Prostate gland (tissue), 2 donors: ENCODE results near the gene FOXO1.

Experiments
- POLR2A ChIP-seq: fragments of 450-650 bp; IDR thresholded peaks from one replicate; pipeline ENCODE4 v1.6.1; 2016; ENCODE audit warnings: antibody characterized with exemption, mild to moderate bottlenecking
- POLR2AphosphoS5 ChIP-seq: sonication (generic); formaldehyde crosslinking; IDR thresholded peaks from one replicate; pipeline ENCODE4 v1.6.1; 2017; ENCODE audit warnings: antibody characterized with exemption
- TF ChIP-seq, protein P1 (sequence below), 4 experiments: fragments of 200-600 bp in 2 of 4; fragments of 450-650 bp in 2 of 4; sonication (generic) in 2 of 4; IDR thresholded peaks; 1 replicate in 3 of 4; 2 replicates in 1 of 4; pipeline ENCODE4 v1.5.1; 2016 to 2019; ENCODE audit warnings: antibody characterized with exemption in 4 of 4, mild to moderate bottlenecking in 2 of 4, moderate library complexity in 2 of 4

DNA sequence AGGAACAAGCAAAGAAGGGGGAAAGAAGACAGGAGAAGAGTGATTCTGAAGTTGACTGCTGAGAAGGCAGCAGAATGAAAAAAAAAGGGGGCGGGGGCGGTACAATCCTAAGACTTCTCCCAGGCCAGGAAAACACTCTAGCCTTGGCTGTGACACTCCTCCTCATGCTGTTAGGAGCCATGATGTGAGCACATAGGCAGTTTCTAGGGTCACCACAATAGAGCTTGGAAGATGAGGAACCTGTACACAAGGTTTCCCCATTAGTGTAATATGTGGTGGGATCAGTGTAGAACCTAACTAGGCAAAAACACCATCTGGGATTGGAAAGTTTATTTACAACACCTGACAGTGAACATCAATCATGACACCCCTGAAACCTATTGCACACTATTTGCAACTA is 86.9 kb downstream of the FOXO1 start:
- TF ChIP-seq, protein P1, sequence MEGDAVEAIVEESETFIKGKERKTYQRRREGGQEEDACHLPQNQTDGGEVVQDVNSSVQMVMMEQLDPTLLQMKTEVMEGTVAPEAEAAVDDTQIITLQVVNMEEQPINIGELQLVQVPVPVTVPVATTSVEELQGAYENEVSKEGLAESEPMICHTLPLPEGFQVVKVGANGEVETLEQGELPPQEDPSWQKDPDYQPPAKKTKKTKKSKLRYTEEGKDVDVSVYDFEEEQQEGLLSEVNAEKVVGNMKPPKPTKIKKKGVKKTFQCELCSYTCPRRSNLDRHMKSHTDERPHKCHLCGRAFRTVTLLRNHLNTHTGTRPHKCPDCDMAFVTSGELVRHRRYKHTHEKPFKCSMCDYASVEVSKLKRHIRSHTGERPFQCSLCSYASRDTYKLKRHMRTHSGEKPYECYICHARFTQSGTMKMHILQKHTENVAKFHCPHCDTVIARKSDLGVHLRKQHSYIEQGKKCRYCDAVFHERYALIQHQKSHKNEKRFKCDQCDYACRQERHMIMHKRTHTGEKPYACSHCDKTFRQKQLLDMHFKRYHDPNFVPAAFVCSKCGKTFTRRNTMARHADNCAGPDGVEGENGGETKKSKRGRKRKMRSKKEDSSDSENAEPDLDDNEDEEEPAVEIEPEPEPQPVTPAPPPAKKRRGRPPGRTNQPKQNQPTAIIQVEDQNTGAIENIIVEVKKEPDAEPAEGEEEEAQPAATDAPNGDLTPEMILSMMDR (IDR thresholded peaks at IDR 0.05) = no peak
- no peak for TF ChIP-seq POLR2A
- TF ChIP-seq POLR2AphosphoS5 = no peak
